ENCODE data around the gene GPX3.

DNA sequence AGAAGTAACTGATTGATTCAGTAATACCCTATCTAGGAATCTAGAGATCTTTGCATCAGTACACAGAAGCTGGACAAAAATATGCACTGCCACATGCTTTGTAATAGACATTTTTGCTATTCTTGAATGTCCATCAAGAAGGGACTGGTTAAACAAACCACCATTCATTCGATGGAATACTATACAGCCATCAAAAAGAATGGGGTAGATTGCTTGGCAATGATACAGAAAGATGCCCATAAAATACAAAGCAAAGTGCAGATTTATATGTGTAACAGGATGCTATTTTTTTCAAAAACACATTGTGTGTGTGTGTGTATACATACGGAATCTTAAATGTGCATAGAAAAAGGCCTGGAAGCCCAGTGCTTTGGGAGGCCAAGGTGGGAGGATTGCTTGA is 52.9 kb downstream of the GPX3 start:
- TF ChIP-seq, protein P1, sequence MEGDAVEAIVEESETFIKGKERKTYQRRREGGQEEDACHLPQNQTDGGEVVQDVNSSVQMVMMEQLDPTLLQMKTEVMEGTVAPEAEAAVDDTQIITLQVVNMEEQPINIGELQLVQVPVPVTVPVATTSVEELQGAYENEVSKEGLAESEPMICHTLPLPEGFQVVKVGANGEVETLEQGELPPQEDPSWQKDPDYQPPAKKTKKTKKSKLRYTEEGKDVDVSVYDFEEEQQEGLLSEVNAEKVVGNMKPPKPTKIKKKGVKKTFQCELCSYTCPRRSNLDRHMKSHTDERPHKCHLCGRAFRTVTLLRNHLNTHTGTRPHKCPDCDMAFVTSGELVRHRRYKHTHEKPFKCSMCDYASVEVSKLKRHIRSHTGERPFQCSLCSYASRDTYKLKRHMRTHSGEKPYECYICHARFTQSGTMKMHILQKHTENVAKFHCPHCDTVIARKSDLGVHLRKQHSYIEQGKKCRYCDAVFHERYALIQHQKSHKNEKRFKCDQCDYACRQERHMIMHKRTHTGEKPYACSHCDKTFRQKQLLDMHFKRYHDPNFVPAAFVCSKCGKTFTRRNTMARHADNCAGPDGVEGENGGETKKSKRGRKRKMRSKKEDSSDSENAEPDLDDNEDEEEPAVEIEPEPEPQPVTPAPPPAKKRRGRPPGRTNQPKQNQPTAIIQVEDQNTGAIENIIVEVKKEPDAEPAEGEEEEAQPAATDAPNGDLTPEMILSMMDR (IDR thresholded peaks at IDR 0.05 in 2 of 3, conservative IDR thresholded peaks at IDR 0.05 in 1 of 3; ENCODE audit: control insufficient read depth in 2 of 3, extremely low read depth in 1 of 3, insufficient read depth in 1 of 3, low read depth in 3 of 3, low read length in 3 of 3): no peak
- no peak for TF ChIP-seq CBX3 (IDR thresholded peaks at IDR 0.05; ENCODE audit: borderline replicate concordance, low read depth)
- TF ChIP-seq ZSCAN29 (IDR thresholded peaks at IDR 0.05): no peak
- TF ChIP-seq, protein P2, sequence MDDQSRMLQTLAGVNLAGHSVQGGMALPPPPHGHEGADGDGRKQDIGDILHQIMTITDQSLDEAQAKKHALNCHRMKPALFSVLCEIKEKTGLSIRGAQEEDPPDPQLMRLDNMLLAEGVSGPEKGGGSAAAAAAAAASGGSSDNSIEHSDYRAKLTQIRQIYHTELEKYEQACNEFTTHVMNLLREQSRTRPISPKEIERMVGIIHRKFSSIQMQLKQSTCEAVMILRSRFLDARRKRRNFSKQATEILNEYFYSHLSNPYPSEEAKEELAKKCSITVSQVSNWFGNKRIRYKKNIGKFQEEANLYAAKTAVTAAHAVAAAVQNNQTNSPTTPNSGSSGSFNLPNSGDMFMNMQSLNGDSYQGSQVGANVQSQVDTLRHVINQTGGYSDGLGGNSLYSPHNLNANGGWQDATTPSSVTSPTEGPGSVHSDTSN (IDR thresholded peaks at IDR 0.05; ENCODE audit: insufficient replicate concordance, low read depth, low read length): no peak
- no peak for TF ChIP-seq YY1 (IDR thresholded peaks at IDR 0.05; ENCODE audit: low read depth, low read length)
- TF ChIP-seq JUND (IDR thresholded peaks at IDR 0.05; ENCODE audit: low read depth, low read length): no peak
- no peak for TF ChIP-seq FOS (IDR thresholded peaks at IDR 0.05; ENCODE audit: borderline replicate concordance, extremely low read depth, insufficient read length)
- TF ChIP-seq, protein P3, sequence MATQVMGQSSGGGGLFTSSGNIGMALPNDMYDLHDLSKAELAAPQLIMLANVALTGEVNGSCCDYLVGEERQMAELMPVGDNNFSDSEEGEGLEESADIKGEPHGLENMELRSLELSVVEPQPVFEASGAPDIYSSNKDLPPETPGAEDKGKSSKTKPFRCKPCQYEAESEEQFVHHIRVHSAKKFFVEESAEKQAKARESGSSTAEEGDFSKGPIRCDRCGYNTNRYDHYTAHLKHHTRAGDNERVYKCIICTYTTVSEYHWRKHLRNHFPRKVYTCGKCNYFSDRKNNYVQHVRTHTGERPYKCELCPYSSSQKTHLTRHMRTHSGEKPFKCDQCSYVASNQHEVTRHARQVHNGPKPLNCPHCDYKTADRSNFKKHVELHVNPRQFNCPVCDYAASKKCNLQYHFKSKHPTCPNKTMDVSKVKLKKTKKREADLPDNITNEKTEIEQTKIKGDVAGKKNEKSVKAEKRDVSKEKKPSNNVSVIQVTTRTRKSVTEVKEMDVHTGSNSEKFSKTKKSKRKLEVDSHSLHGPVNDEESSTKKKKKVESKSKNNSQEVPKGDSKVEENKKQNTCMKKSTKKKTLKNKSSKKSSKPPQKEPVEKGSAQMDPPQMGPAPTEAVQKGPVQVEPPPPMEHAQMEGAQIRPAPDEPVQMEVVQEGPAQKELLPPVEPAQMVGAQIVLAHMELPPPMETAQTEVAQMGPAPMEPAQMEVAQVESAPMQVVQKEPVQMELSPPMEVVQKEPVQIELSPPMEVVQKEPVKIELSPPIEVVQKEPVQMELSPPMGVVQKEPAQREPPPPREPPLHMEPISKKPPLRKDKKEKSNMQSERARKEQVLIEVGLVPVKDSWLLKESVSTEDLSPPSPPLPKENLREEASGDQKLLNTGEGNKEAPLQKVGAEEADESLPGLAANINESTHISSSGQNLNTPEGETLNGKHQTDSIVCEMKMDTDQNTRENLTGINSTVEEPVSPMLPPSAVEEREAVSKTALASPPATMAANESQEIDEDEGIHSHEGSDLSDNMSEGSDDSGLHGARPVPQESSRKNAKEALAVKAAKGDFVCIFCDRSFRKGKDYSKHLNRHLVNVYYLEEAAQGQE (IDR thresholded peaks at IDR 0.05; ENCODE audit: low read depth, low read length): no peak
- no peak for TF ChIP-seq POLR2A (IDR thresholded peaks at IDR 0.05; ENCODE audit: low read depth, low read length)
- TF ChIP-seq, protein P4, sequence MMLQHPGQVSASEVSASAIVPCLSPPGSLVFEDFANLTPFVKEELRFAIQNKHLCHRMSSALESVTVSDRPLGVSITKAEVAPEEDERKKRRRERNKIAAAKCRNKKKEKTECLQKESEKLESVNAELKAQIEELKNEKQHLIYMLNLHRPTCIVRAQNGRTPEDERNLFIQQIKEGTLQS (IDR thresholded peaks at IDR 0.05; ENCODE audit: borderline replicate concordance, extremely low read depth, low read depth, low read length): no peak
- no peak for TF ChIP-seq ZNF274 (IDR thresholded peaks at IDR 0.05; ENCODE audit: insufficient read depth, insufficient read length)
- TF ChIP-seq CEBPB (IDR thresholded peaks at IDR 0.05; ENCODE audit: borderline replicate concordance in 1 of 2, low read depth in 2 of 2, low read length in 2 of 2): no peak
